ENCODE measurements around the gene CEP164. TPM values are rescaled to one million over a fixed set of nuclear protein-coding genes. Genes with fewer than 3 reads are reported as not detected.

The CEP164 gene
- total RNA-seq, 1 experiment from 2014 or later: 43.7 TPM

GRCh38 chr11:117292616-117293015, 35.0 kb upstream of the CEP164 start:
- BruUV-seq (replicated peaks): no TSS peak
- no peaks in the 10 kb centered on the region for H3F3A ChIP-seq (ENCODE audit: low read length, unreplicated experiment)
- ChIA-PET POLR2A (ENCODE audit: unreplicated experiment) (no interaction called here), CTCF (no interaction called here)
- no peak overlapping the region for H3K9ac ChIP-seq (ENCODE audit: low read length)
- no peaks in the 10 kb centered on the region for H3K27me3 ChIP-seq (ENCODE audit: low read length)
- TF ChIP-seq EZH2 (IDR thresholded peaks at IDR 0.05; ENCODE audit: low read length, unreplicated experiment) (no peak), CTCF (conservative IDR thresholded peaks at IDR 0.05; ENCODE audit: low read depth, low read length) (no peak), EZH2phosphoT487 (IDR thresholded peaks at IDR 0.05; ENCODE audit: borderline replicate concordance, low read length) (no peak)
- no peak overlapping the region for H3K4me3 ChIP-seq (ENCODE audit: low read length)
- H3K79me2 ChIP-seq (ENCODE audit: low read length): no peaks in the 10 kb centered on the region
- ATAC-seq (no peak), DNase-seq (no peak)
- H3K36me3 ChIP-seq (ENCODE audit: low read depth, low read length): peaks cover 6% of the 10 kb centered on the region; the same call in 1 of the 2 replicates
- no peaks in the 10 kb centered on the region for H3K9me3 ChIP-seq (ENCODE audit: low read length)
- H2AFZ ChIP-seq (ENCODE audit: low read length): no peak overlapping the region
- no peak overlapping the region for H3K4me2 ChIP-seq (ENCODE audit: low read length)
- no peak overlapping the region for H3K27ac ChIP-seq (ENCODE audit: low read length)
- H4K20me1 ChIP-seq (ENCODE audit: low read length): no peaks in the 10 kb centered on the region
- intact Hi-C loops (cut with micrococcal nuclease): no loop called here
- H3K9me2 ChIP-seq (replicated peaks; ENCODE audit: low read length): no peaks in the 10 kb centered on the region
- H3K4me1 ChIP-seq (ENCODE audit: insufficient read depth, low read length): no peaks in the 10 kb centered on the region

GRCh38 chr11:117295438-117296137, 32.1 kb upstream of the CEP164 start:
- Histone ChIP-seq H3K9ac (ENCODE audit: low read length) (no peak overlapping the region), H2AFZ (ENCODE audit: low read length) (no peak overlapping the region), H3K4me3 (ENCODE audit: low read length) (no peak overlapping the region), H4K20me1 (ENCODE audit: low read length) (no peaks in the 10 kb centered on the region), H3K4me2 (ENCODE audit: low read length) (no peak overlapping the region), H3K9me3 (ENCODE audit: low read length) (no peaks in the 10 kb centered on the region), H3F3A (ENCODE audit: low read length, unreplicated experiment) (no peaks in the 10 kb centered on the region), H3K36me3 (ENCODE audit: low read depth, low read length) (no peaks in the 10 kb centered on the region), H3K9me2 (replicated peaks; ENCODE audit: low read length) (no peaks in the 10 kb centered on the region), H3K27ac (ENCODE audit: low read length) (no peak overlapping the region), H3K4me1 (ENCODE audit: insufficient read depth, low read length) (no peaks in the 10 kb centered on the region), H3K79me2 (ENCODE audit: low read length) (no peaks in the 10 kb centered on the region), H3K27me3 (ENCODE audit: low read length) (no peaks in the 10 kb centered on the region)
- no peak for ATAC-seq
- BruUV-seq (replicated peaks): no TSS peak
- intact Hi-C loops (cut with micrococcal nuclease): no loop called here
- ChIA-PET CTCF (no interaction called here), POLR2A (ENCODE audit: unreplicated experiment) (no interaction called here)
- DNase-seq: no peak
- TF ChIP-seq EZH2 (IDR thresholded peaks at IDR 0.05; ENCODE audit: low read length, unreplicated experiment) (no peak), EZH2phosphoT487 (IDR thresholded peaks at IDR 0.05; ENCODE audit: borderline replicate concordance, low read length) (no peak), CTCF (conservative IDR thresholded peaks at IDR 0.05; ENCODE audit: low read depth, low read length) (no peak)

GRCh38 chr11:117296881-117297280, 30.8 kb upstream of the CEP164 start:
- no peaks in the 10 kb centered on the region for H3K9me2 ChIP-seq (replicated peaks; ENCODE audit: low read length)
- no peak overlapping the region for H3K9ac ChIP-seq (ENCODE audit: low read length)
- no peak overlapping the region for H2AFZ ChIP-seq (ENCODE audit: low read length)
- no peak overlapping the region for H3K27ac ChIP-seq (ENCODE audit: low read length)
- DNase-seq: no peak
- H3K4me1 ChIP-seq (ENCODE audit: insufficient read depth, low read length): no peaks in the 10 kb centered on the region
- H3K9me3 ChIP-seq (ENCODE audit: low read length): no peaks in the 10 kb centered on the region
- CTCF ChIA-PET: interaction anchor here (0.8 kb wide), 1 partner anchor 129 kb away, joined by 3 read pairs; no protein-coding TSS in a partner anchor
- H3F3A ChIP-seq (ENCODE audit: low read length, unreplicated experiment): no peaks in the 10 kb centered on the region
- no TSS peak for BruUV-seq (replicated peaks)
- intact Hi-C loops (cut with micrococcal nuclease): no loop called here
- POLR2A ChIA-PET (ENCODE audit: unreplicated experiment): no interaction called here
- H3K79me2 ChIP-seq (ENCODE audit: low read length): no peaks in the 10 kb centered on the region
- no peaks in the 10 kb centered on the region for H3K36me3 ChIP-seq (ENCODE audit: low read depth, low read length)
- H4K20me1 ChIP-seq (ENCODE audit: low read length): no peaks in the 10 kb centered on the region
- no peak for ATAC-seq
- no peaks in the 10 kb centered on the region for H3K27me3 ChIP-seq (ENCODE audit: low read length)
- H3K4me3 ChIP-seq (ENCODE audit: low read length): no peak overlapping the region
- TF ChIP-seq CTCF (conservative IDR thresholded peaks at IDR 0.05; ENCODE audit: low read depth, low read length) (no peak), EZH2phosphoT487 (IDR thresholded peaks at IDR 0.05; ENCODE audit: borderline replicate concordance, low read length) (no peak), EZH2 (IDR thresholded peaks at IDR 0.05; ENCODE audit: low read length, unreplicated experiment) (no peak)
- no peak overlapping the region for H3K4me2 ChIP-seq (ENCODE audit: low read length)

Measured in PC-3 (cell line).